A673 (cell line): ENCODE results near the gene CFAP92.

ENCODE experiments used
- EZH2 ChIP-seq: fragments of 200-600 bp; sonication (generic); IDR thresholded peaks from 2 replicates; pipeline ENCODE4 v1.6.1; 2017; ENCODE audit warnings: borderline replicate concordance, low read depth, mild to moderate bottlenecking, mixed read lengths, antibody characterized with exemption, low read length; ENCODE audit not compliant: poor library complexity, severe bottlenecking
- TF ChIP-seq, protein P1 (sequence below): fragments of 300-800, 200-600 bp; sonication (generic); conservative IDR thresholded peaks from 2 replicates; pipeline ENCODE4 v1.5.1; 2017; ENCODE audit warnings: low read depth, mild to moderate bottlenecking, antibody characterized with exemption, low read length, moderate library complexity, mixed read lengths

DNA sequence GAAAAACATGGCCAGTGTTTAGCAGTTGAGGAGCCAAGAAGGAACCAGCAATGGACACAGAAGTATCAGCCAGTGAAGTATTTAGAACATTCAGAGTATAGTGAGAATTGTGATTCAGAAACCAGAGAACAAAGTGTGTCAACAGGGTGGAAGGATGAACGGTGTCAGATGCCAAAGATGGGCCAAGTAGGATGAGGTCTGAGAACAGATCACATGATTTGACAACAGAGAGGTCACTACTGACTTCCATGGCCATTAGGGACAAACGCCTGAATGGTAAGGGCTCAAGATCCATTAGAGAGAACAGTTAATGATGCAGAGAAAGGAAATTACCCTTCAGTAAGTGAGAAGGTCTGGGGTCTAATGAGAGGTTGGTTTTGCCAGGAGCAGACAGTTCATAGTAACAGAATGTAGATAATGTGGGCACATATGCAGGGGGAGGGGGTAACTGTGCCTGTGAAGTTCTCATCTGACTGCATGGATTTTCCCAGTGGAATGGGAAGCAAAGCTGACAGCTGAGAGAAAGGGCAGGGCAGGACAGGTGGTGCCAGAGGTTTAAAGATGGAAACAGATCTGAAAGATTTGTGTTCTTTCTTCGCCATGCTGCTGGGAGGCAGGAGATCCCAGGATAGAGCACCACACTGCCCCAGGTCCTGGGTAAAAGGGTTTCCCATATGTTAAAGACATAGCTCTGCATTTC is 119.2 kb downstream of the CFAP92 start:
- TF ChIP-seq, protein P1, sequence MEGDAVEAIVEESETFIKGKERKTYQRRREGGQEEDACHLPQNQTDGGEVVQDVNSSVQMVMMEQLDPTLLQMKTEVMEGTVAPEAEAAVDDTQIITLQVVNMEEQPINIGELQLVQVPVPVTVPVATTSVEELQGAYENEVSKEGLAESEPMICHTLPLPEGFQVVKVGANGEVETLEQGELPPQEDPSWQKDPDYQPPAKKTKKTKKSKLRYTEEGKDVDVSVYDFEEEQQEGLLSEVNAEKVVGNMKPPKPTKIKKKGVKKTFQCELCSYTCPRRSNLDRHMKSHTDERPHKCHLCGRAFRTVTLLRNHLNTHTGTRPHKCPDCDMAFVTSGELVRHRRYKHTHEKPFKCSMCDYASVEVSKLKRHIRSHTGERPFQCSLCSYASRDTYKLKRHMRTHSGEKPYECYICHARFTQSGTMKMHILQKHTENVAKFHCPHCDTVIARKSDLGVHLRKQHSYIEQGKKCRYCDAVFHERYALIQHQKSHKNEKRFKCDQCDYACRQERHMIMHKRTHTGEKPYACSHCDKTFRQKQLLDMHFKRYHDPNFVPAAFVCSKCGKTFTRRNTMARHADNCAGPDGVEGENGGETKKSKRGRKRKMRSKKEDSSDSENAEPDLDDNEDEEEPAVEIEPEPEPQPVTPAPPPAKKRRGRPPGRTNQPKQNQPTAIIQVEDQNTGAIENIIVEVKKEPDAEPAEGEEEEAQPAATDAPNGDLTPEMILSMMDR = no peak
- TF ChIP-seq EZH2 = no peak
